Activated CD4-positive, alpha-beta T cell treated with anti-CD3 and anti-CD28 coated beads, Interleukin-2, amount 50 U/mL, for 48 hours (primary cell): Measurements from ENCODE around the gene HOXD13.
A peak's percentile ranks its signal among the peaks of the same experiment; 100 is the strongest.

Source experiments
- DNase-seq, 2 experiments: peaks; one replicate each; pipeline ENCODE4 v3.0.0-alpha.2; 2020

HOXD13 gene

GRCh38 chr2:176133389-176133788 is 40.9 kb downstream of the HOXD13 start:
- no peak for DNase-seq

GRCh38 chr2:176134035-176134434 is 41.5 kb downstream of the HOXD13 start:
- DNase-seq, result no peak

GRCh38 chr2:176135035-176135440 is 42.5 kb downstream of the HOXD13 start:
- no peak for DNase-seq

- peak in 1 of 2 experiments; percentile 3 for DNase-seq
Measured at GRCh38 chr2:176136374-176137251, 44.1 kb downstream of the HOXD13 start.

- no peak for DNase-seq
Measured at GRCh38 chr2:176137252-176137580, 44.7 kb downstream of the HOXD13 start.

- no peak for DNase-seq
Measured at GRCh38 chr2:176137906-176138305, 45.4 kb downstream of the HOXD13 start.

- no peak for DNase-seq
Measured at GRCh38 chr2:176138526-176138922, 46.0 kb downstream of the HOXD13 start.

- peak in 1 of 2 experiments; percentile 1 for DNase-seq
Measured at GRCh38 chr2:176138923-176139660, 46.6 kb downstream of the HOXD13 start.

GRCh38 chr2:176139661-176140512 is 47.4 kb downstream of the HOXD13 start:
- DNase-seq, result no peak

- peak; percentile 63 to 67 for DNase-seq
Measured at GRCh38 chr2:176140513-176141317, 48.2 kb downstream of the HOXD13 start.

GRCh38 chr2:176142281-176142680 is 49.8 kb downstream of the HOXD13 start:
- DNase-seq, result no peak
